Measurements from ENCODE around the gene FSTL4. TPM values are rescaled to one million over a fixed set of nuclear protein-coding genes. Genes with fewer than 3 reads are reported as not detected.

The FSTL4 gene
- total RNA-seq, 1 donor from 2014 or later: not detected

DNA sequence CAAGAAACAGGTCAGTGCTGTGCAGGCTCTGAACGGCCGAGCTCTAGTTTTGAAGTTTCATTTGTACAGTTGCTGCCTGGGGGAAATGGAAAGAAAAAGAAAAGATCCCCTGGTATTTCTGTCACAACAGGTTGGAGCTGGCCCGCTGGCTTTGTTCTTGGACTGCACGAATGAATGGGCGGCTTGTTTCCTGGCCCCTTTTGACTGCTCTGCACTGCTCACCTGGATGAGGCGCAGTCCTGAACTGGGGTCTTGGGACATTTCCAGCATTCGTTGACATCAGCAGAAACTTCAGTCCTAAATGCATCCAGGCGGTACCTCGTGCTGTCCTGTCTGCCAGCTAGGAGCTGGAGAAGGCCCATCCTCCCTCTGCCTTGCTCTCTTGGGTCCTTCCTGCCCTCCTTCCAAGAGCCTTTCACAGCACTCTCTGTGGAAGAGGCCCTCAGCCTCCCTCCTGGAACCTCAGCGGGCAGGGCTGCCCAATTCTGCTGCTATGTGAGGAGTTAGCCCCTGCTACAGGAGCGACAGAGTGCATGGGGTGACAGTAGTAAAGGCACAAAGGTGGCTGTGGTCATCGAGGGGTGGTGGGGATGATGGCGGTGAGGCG is 189.2 kb downstream of the FSTL4 start:
- peaks cover 5% of the 10 kb centered on the region for H3K4me1 ChIP-seq
- no peaks in the 10 kb centered on the region for H3K9me3 ChIP-seq (replicated peaks)
- H3K27me3 ChIP-seq (ENCODE audit: low read depth): peaks cover 44% of the 10 kb centered on the region
- no peak overlapping the region for H3K27ac ChIP-seq (replicated peaks)
- intact Hi-C loops (cut with micrococcal nuclease): no loop called here
- no peak for DNase-seq
- no peaks in the 10 kb centered on the region for H3K36me3 ChIP-seq
- no peak overlapping the region for H3K4me3 ChIP-seq
- TF ChIP-seq, protein P1, sequence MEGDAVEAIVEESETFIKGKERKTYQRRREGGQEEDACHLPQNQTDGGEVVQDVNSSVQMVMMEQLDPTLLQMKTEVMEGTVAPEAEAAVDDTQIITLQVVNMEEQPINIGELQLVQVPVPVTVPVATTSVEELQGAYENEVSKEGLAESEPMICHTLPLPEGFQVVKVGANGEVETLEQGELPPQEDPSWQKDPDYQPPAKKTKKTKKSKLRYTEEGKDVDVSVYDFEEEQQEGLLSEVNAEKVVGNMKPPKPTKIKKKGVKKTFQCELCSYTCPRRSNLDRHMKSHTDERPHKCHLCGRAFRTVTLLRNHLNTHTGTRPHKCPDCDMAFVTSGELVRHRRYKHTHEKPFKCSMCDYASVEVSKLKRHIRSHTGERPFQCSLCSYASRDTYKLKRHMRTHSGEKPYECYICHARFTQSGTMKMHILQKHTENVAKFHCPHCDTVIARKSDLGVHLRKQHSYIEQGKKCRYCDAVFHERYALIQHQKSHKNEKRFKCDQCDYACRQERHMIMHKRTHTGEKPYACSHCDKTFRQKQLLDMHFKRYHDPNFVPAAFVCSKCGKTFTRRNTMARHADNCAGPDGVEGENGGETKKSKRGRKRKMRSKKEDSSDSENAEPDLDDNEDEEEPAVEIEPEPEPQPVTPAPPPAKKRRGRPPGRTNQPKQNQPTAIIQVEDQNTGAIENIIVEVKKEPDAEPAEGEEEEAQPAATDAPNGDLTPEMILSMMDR (IDR thresholded peaks at IDR 0.05; ENCODE audit: borderline replicate concordance): no peak

DNA sequence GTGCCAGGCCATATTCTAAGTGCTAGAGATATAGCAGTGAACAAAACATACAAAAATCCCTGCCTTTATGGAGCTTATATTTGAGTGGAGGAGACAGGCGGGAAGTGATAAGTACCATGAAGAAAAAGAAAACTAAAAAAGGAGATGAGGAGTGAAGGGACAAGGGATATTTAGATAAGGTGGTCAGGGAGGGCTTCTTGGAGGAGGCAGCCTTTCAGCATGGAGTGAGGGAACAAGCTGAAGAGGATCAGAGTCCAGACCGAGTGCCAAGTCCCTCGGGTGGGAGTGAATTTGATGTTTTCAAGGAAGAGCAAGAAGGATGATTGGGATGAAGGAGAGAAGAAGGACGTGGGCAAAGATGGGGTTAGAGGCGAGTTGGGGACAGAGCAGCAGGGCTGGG is 190.5 kb downstream of the FSTL4 start:
- DNase-seq: no peak
- TF ChIP-seq, protein P1 (IDR thresholded peaks at IDR 0.05; ENCODE audit: borderline replicate concordance): no peak
- H3K4me1 ChIP-seq: peaks cover 5% of the 10 kb centered on the region
- H3K9me3 ChIP-seq (replicated peaks): no peaks in the 10 kb centered on the region
- H3K27me3 ChIP-seq (ENCODE audit: low read depth): peaks cover 32% of the 10 kb centered on the region
- no peak overlapping the region for H3K27ac ChIP-seq (replicated peaks)
- no peaks in the 10 kb centered on the region for H3K36me3 ChIP-seq
- no peak overlapping the region for H3K4me3 ChIP-seq
- intact Hi-C loops (cut with micrococcal nuclease): no loop called here

DNA sequence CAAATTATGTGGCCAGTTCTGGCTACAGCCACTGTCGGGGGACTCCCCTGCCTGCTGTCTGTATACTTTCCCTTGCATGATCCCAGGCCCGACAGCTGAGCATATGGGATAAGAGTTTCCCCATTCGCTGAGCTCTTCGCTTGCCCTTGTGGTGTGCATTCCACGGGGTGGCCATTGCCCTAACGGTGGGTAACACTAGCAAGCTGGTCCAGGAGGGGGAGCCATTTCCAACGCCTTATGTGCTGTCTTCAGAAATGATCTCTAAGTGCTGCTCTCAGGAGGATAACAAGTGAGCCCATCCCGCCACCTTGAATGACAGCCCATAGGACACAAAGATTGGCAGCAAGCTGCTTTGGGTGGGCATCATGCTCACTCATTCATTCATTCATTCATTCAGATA is 190.9 kb downstream of the FSTL4 start:
- H3K4me1 ChIP-seq: peaks cover 5% of the 10 kb centered on the region
- H3K27ac ChIP-seq (replicated peaks): no peak overlapping the region
- TF ChIP-seq, protein P1 (IDR thresholded peaks at IDR 0.05; ENCODE audit: borderline replicate concordance): peak; percentile 17
- no peak overlapping the region for H3K4me3 ChIP-seq
- H3K9me3 ChIP-seq (replicated peaks): no peaks in the 10 kb centered on the region
- DNase-seq: no peak
- H3K27me3 ChIP-seq (ENCODE audit: low read depth): peaks cover 33% of the 10 kb centered on the region
- intact Hi-C loops (cut with micrococcal nuclease): no loop called here
- no peaks in the 10 kb centered on the region for H3K36me3 ChIP-seq

DNA sequence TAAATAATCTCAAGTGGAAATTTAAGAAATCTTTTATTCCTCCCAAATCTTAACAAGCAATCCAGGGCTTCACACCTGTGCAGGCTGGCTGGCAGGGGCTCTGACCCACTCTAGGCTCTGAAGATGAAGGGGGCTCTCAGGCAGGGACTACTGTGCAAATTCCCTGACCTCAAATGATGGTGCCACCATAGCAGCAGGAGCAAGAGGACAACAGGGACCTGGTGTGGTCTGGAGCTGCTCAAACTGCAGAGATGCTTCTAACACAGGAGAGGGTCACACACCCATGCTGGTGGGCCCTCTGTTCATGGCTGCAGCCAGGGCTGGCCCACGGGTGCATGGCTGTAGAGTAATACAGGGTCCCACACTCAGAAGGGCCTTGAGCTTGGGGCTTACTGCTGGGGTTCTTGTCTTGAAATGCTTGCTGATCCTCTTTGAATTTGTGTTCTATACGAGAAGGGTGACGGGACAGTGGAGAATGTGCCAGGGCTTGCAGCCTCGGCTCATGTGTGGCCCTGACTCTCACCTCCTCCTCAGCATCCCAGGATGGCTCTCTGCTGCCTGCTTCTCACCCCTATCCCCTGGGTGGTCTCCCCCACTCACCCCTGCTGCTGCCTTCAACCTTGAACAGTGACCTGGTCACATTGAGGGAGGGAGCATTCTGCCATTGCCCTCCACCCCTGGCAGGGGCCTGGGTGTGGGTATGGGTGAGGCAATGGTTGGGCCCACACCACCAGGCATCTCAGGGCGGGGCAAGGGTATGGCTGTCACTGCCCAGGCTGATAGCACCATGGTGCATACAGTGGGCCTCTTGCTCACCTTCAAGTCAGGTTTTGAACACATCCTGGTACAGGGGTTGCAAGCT is 191.7 kb downstream of the FSTL4 start:
- Histone ChIP-seq H3K27me3 (ENCODE audit: low read depth) (peaks cover 32% of the 10 kb centered on the region), H3K36me3 (no peaks in the 10 kb centered on the region), H3K4me1 (peaks cover 5% of the 10 kb centered on the region), H3K27ac (replicated peaks) (no peak overlapping the region), H3K9me3 (replicated peaks) (no peaks in the 10 kb centered on the region), H3K4me3 (no peak overlapping the region)
- TF ChIP-seq, protein P1 (IDR thresholded peaks at IDR 0.05; ENCODE audit: borderline replicate concordance): no peak
- DNase-seq: no peak
- intact Hi-C loops (cut with micrococcal nuclease): no loop called here

DNA sequence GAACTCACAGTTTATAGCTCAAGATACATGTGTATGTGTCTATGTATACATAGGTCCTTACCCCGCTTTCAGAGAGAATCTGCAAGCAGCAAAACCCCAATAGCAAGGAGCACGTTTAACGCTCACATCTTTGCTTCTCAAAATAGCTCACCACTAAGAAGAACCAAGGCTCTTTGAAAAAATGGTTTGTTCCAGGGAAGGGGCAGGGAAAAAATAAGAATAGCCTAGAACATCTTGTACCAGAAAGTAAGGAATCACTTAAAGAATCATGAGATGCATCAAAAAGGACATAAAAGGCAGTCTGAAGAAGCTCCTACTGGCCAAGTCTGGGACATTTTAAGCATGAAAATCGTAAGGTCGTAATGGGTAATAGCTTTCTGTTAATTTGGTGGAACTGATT is 196.4 kb downstream of the FSTL4 start:
- DNase-seq: no peak
- Histone ChIP-seq H3K4me3 (no peak overlapping the region), H3K27me3 (ENCODE audit: low read depth) (peaks cover 44% of the 10 kb centered on the region), H3K9me3 (replicated peaks) (no peaks in the 10 kb centered on the region), H3K27ac (replicated peaks) (no peak overlapping the region), H3K4me1 (no peaks in the 10 kb centered on the region), H3K36me3 (no peaks in the 10 kb centered on the region)
- intact Hi-C loops (cut with micrococcal nuclease): no loop called here
- TF ChIP-seq, protein P1 (IDR thresholded peaks at IDR 0.05; ENCODE audit: borderline replicate concordance): no peak
